Heart left ventricle (tissue), 16 donors: ENCODE results near the gene NFIB. TPM values are rescaled to one million over a fixed set of nuclear protein-coding genes. Genes with fewer than 3 reads are reported as not detected.

ENCODE experiments used
- ATAC-seq, 4 donors: fragments of 200-7000 bp; cut with Tn5 transposase; one replicate each; pipeline ENCODE4 v1.9.1; 2020 to 2022; ENCODE audit warnings: moderate library complexity in 4 of 4, mild to moderate bottlenecking in 3 of 4, moderate number of reproducible peaks in 1 of 4
- DNase-seq, 5 donors: peaks; one replicate each; pipeline ENCODE4 v3.0.0-alpha.2; 2020
- H3K27ac ChIP-seq, 12 donors: fragments of 200-600 bp; sonication (generic) in 4 of 12; one replicate each; pipeline versions ENCODE4 v1.5.0 to v1.8.0; 2016 to 2022; ENCODE audit warnings: mild to moderate bottlenecking in 2 of 12
- H3K27me3 ChIP-seq, 9 donors: fragments of 200-600 bp; sonication (generic) in 2 of 9; one replicate each; pipeline versions ENCODE4 v1.5.1 to v1.8.0; 2016 to 2022; ENCODE audit warnings: mild to moderate bottlenecking in 3 of 9
- H3K36me3 ChIP-seq, 9 donors: fragments of 200-600 bp; sonication (generic) in 2 of 9; one replicate each; pipeline versions ENCODE4 v1.5.0 to v1.8.0; 2018 to 2022; ENCODE audit warnings: mild to moderate bottlenecking in 2 of 9
- H3K4me1 ChIP-seq, 12 donors: fragments of 200-600 bp; sonication (generic) in 4 of 12; one replicate each; pipeline versions ENCODE4 v1.5.0 to v1.8.0; 2016 to 2022; ENCODE audit warnings: mild to moderate bottlenecking in 3 of 12
- H3K4me3 ChIP-seq, 12 donors: fragments of 200-600 bp; sonication (generic) in 4 of 12; one replicate each; pipeline versions ENCODE4 v1.5.0 to v1.8.0; 2017 to 2022; ENCODE audit warnings: mild to moderate bottlenecking in 9 of 12, moderate library complexity in 4 of 12
- H3K9me3 ChIP-seq, 12 donors: fragments of 200-600 bp; sonication (generic) in 4 of 12; one replicate each; pipeline versions ENCODE4 v1.5.0 to v1.8.0; 2016 to 2022; ENCODE audit warnings: mild to moderate bottlenecking in 1 of 12
- POLR2A ChIP-seq, 2 donors: fragments of 450-650 bp; IDR thresholded peaks; one replicate each; pipeline ENCODE4 v1.6.1; 2017; ENCODE audit warnings: antibody characterized with exemption in 2 of 2, mild to moderate bottlenecking in 2 of 2, moderate library complexity in 2 of 2
- WGBS, 4 donors: extraction: QIAGEN DNeasy Blood & Tissue Kit in 2 of 4; methylation state at CpG; one replicate each; pipeline versions ENCODE4 v1.1.5 to v1.1.7; 2013 to 2018; 5-methylcytosine and 5-hydroxymethylcytosine counted together
- intact Hi-C, 10 donors: fragments of 100-400 bp; cut with DNase I; formaldehyde crosslinking; loops; one replicate each; pipeline versions ENCODE4 v1.11.1 to v1.14.2; 2022
- polyA plus RNA-seq, 2 donors: library from polyadenylated mRNA; stranded (reverse); fragments of 200-250 nt; gene quantifications; one replicate each; pipeline ENCODE4 v1.2.3, GENCODE V29; 2013
- total RNA-seq, 9 donors: library from RNA; depleted of rRNA in 2 of 9; stranded (reverse); fragments of >200 nt in 2 of 9; fragmentation: NEBNext Ultra II Directional in 3 of 9; extraction: Animal tissue kit (Norgen Biotek cat#: 25700) in 3 of 9; gene quantifications; one replicate each; pipeline versions ENCODE4 v1.1.0 to v1.2.4, GENCODE V29; 2016 to 2023
- TF ChIP-seq, protein P1 (sequence below), 12 donors: fragments of 200-600 bp; sonication (generic) in 4 of 12; IDR thresholded peaks; one replicate each; pipeline versions ENCODE4 v1.5.0 to v1.8.0; 2018 to 2022; ENCODE audit warnings: antibody characterized with exemption in 12 of 12, mild to moderate bottlenecking in 5 of 12
- donor health status: ischemic (EF 13 %, LVEDD 7.1; RV severe dilation, severe dysfunction).
- donor health status: healthy with polysubstance abuse.
- donor health status: DM: no; HTN: yes; CAD: no.
- donor health status: DM: no; HTN: no; CAD: no.
- donor health status: ischemic (EF 25% LVEDD 6.9; RV normal size, moderate dysfunction).
- donor health status: ischemic (EF 25% LVEDD 5.7; RV mildly dilated, moderate dysfunction).
- donor health status: healthy.
- donor health status: DM: yes; HTN: yes; CAD: no.
- donor health status: ischemic (EF 35%, LVEDD 5.7; RV mildly dilated, moderate dysfunction).
- donor health status: nonischemic (EF 11% LVEDD 7.7; RV severe dilation, severe dysfunction).
- donor health status: DM: yes; HTN: yes; CAD: no.
- donor health status: PGD.
- donor health status: ischemic (EF 29% LVEDD 5.4; RV normal size, mild dysfunction).
- donor health status: nonischemic (EF 23%, LVEDD 6.1; RV moderate dilation, normal function).

NFIB gene
- total and polyA plus RNA-seq, 11 donors, result 24.5 to 148 (median 98.2) TPM

- no peak overlapping the region for H3K4me3 ChIP-seq
- peaks cover 0 to 34% (median 18%) of the 10 kb centered on the region in 12 donors for H3K4me1 ChIP-seq
- TF ChIP-seq, protein P1, sequence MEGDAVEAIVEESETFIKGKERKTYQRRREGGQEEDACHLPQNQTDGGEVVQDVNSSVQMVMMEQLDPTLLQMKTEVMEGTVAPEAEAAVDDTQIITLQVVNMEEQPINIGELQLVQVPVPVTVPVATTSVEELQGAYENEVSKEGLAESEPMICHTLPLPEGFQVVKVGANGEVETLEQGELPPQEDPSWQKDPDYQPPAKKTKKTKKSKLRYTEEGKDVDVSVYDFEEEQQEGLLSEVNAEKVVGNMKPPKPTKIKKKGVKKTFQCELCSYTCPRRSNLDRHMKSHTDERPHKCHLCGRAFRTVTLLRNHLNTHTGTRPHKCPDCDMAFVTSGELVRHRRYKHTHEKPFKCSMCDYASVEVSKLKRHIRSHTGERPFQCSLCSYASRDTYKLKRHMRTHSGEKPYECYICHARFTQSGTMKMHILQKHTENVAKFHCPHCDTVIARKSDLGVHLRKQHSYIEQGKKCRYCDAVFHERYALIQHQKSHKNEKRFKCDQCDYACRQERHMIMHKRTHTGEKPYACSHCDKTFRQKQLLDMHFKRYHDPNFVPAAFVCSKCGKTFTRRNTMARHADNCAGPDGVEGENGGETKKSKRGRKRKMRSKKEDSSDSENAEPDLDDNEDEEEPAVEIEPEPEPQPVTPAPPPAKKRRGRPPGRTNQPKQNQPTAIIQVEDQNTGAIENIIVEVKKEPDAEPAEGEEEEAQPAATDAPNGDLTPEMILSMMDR (IDR thresholded peaks at IDR 0.05), result no peak
- no peak for TF ChIP-seq POLR2A (IDR thresholded peaks at IDR 0.05)
- no peaks in the 10 kb centered on the region for H3K9me3 ChIP-seq
- DNase-seq (no peak), ATAC-seq (peak in 1 of 4 donors; percentile 16)
- intact Hi-C loops, result loop anchor here in 2 of 10 donors (5.0 to 10.0 kb wide), 3 partner anchors 47 to 184 kb away; no protein-coding TSS in a partner anchor
- WGBS, 4 donors, result 58 to 63% (median 61%) methylated on average over 4 of the region's 4 CpGs
- H3K27ac ChIP-seq, result no peak overlapping the region
- peaks cover 0 to 37% (median 13%) of the 10 kb centered on the region in 9 donors for H3K36me3 ChIP-seq
- no peaks in the 10 kb centered on the region for H3K27me3 ChIP-seq
Measured at GRCh38 chr9:14089051-14089803, 224.7 kb downstream of the NFIB start.

- H3K9me3 ChIP-seq, result no peaks in the 10 kb centered on the region
- ATAC-seq (no peak), DNase-seq (no peak)
- H3K4me3 ChIP-seq, result no peak overlapping the region
- H3K27ac ChIP-seq, result no peak overlapping the region
- peaks cover 0 to 34% (median 13%) of the 10 kb centered on the region in 9 donors for H3K36me3 ChIP-seq
- intact Hi-C loops, result loop anchor here in 2 of 10 donors (5.0 to 10.0 kb wide), 3 partner anchors 45 to 183 kb away; no protein-coding TSS in a partner anchor
- 91 to 96% (median 95%) methylated on average over 7 of the region's 7 CpGs for WGBS, 4 donors
- no peaks in the 10 kb centered on the region for H3K27me3 ChIP-seq
- no peak for TF ChIP-seq POLR2A (IDR thresholded peaks at IDR 0.05)
- TF ChIP-seq, protein P1 (IDR thresholded peaks at IDR 0.05), result no peak
- H3K4me1 ChIP-seq, result peaks cover 0 to 23% (median 12%) of the 10 kb centered on the region in 12 donors
Measured at GRCh38 chr9:14087576-14087975, 226.4 kb downstream of the NFIB start.

DNA sequence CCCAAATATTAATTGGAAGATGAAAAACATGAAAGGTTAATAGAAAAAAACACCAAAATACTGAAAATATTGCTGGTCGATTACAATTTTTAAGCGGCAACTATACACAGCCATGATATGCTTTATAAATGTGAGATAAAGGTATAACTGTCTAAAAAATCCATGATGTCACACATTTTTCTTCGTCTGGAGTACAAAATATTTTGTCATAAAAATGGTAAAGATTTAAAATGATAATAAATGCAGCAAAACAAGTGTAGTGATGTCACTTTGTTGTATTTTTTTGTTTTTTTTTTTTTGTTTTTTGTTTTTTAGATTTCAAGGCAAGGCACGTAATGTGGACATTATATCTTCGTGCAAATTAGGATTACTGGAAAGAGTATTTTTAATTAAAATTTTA is 227.4 kb downstream of the NFIB start:
- no peaks in the 10 kb centered on the region for H3K9me3 ChIP-seq
- H3K27me3 ChIP-seq, result no peaks in the 10 kb centered on the region
- no peak overlapping the region for H3K4me3 ChIP-seq
- H3K4me1 ChIP-seq, result peaks cover 0 to 23% (median 8%) of the 10 kb centered on the region in 12 donors
- peaks cover 0 to 34% (median 13%) of the 10 kb centered on the region in 9 donors for H3K36me3 ChIP-seq
- ATAC-seq (no peak), DNase-seq (no peak)
- no peak for TF ChIP-seq POLR2A (IDR thresholded peaks at IDR 0.05)
- TF ChIP-seq, protein P1 (IDR thresholded peaks at IDR 0.05), result no peak
- intact Hi-C loops, result loop anchor here in 2 of 10 donors (5.0 to 10.0 kb wide), 3 partner anchors 44 to 182 kb away; no protein-coding TSS in a partner anchor
- WGBS, 4 donors, result 93 to 97% (median 96%) methylated on average over 5 of the region's 5 CpGs
- H3K27ac ChIP-seq, result no peak overlapping the region

DNA sequence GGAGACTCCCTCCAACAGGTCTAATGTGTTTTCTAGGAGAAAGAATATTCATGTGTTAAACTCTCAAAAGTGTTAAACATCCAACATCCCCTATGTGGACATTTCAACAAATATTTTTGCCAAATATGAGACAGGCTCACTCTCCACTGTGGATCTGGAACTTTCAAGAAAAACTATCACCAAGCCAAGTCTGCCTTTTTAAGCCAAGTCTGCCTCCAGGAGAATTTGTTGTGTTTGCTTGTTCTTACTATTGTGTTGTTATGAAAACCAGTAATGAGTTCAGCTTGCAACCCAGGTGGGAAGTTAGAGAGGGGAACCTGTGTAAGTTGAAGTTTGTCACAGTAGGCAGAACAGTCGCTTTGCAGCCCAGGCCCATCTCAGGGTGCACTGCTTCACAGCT is 228.1 kb downstream of the NFIB start:
- 96 to 100% (median 99%) methylated on average over 1 of the region's 1 CpG for WGBS, 4 donors
- ATAC-seq, result no peak
- Histone ChIP-seq H3K27ac (no peak overlapping the region), H3K4me1 (peaks cover 0 to 22% (median 6%) of the 10 kb centered on the region in 12 donors), H3K9me3 (no peaks in the 10 kb centered on the region), H3K27me3 (no peaks in the 10 kb centered on the region), H3K4me3 (no peak overlapping the region), H3K36me3 (peaks cover 0 to 34% (median 13%) of the 10 kb centered on the region in 9 donors)
- DNase-seq, result no peak
- TF ChIP-seq POLR2A (IDR thresholded peaks at IDR 0.05), result no peak
- TF ChIP-seq, protein P1 (IDR thresholded peaks at IDR 0.05), result no peak
- intact Hi-C loops, result loop anchor here in 2 of 10 donors (5.0 to 10.0 kb wide), 3 partner anchors 44 to 181 kb away; no protein-coding TSS in a partner anchor
